Activated CD8-positive, alpha-beta T cell treated with anti-CD3 and anti-CD28 coated beads, Interleukin-2, amount 10 ng/mL, durations not matched to agents 7 days and 5 days (primary cell): Measurements from ENCODE around the gene SUSD6. TPM values are rescaled to one million over a fixed set of nuclear protein-coding genes. Genes with fewer than 3 reads are reported as not detected.

Experiments
- ATAC-seq: fragments of 150-1000 bp; cut with Tn5 transposase; one replicate; pipeline ENCODE4 v1.10.0; 2021; ENCODE audit warnings: moderate library complexity
- CTCF ChIA-PET: fragments of 350-600 bp; sonication (Branson Sonifier 250); formaldehyde crosslinking; loops from one replicate; lab custom pipeline; 2021; ENCODE audit warnings: antibody characterized with exemption; lab: Charles Lee
- POLR2A ChIA-PET: fragments of 350-600 bp; sonication (Branson Sonifier 250); formaldehyde crosslinking; loops from one replicate; lab custom pipeline; 2021; ENCODE audit warnings: antibody characterized with exemption; lab: Charles Lee
- DNase-seq: peaks from one replicate; pipeline ENCODE4 v3.0.0-alpha.2; 2020
- H3K27ac Mint-ChIP-seq: one replicate; pipeline ENCODE4 v1.8.0; 2021; ENCODE audit warnings: mild to moderate bottlenecking, mixed read lengths
- H3K27me3 Mint-ChIP-seq: one replicate; pipeline ENCODE4 v1.8.0; 2021; ENCODE audit warnings: low read depth, mixed read lengths
- H3K36me3 Mint-ChIP-seq: one replicate; pipeline ENCODE4 v1.8.0; 2021; ENCODE audit warnings: low read depth, mixed read lengths
- H3K4me1 Mint-ChIP-seq: one replicate; pipeline ENCODE4 v1.8.0; 2021; ENCODE audit warnings: low read depth, mixed read lengths
- H3K4me3 Mint-ChIP-seq: one replicate; pipeline ENCODE4 v1.8.0; 2021; ENCODE audit warnings: mild to moderate bottlenecking, mixed read lengths
- H3K9me3 Mint-ChIP-seq: one replicate; pipeline ENCODE4 v1.8.0; 2022; ENCODE audit warnings: mixed read lengths; ENCODE audit not compliant: insufficient read depth
- total RNA-seq, 2 experiments: library from RNA; stranded (reverse); gene quantifications; one replicate each; pipeline ENCODE4 v1.2.3, GENCODE V29; 2021

SUSD6 gene
- total RNA-seq, 2 experiments from 2014 or later: 40.0 to 43.1 TPM

DNA sequence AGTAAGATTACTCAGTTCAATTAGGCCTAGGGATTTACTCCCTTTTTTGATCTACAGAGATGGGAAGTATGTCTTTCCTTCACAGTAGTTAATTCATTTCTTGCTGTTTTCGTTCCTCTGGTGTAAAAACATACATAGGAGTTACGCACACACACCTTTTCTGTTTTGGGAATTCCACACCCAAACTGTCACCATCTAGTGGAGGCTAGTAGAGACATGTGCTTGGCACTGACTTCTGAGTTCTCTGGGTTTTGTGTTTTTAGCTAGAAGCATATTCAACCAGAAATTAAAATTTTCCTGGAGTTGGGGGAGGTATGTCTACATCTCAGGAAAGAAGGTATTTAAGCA is 1.4 kb downstream of the SUSD6 start:
- H3K4me3 Mint-ChIP-seq: peak overlapping the region; percentile 92
- H3K4me1 Mint-ChIP-seq: peaks cover 64% of the 10 kb centered on the region
- DNase-seq (no peak), ATAC-seq (no peak)
- POLR2A ChIA-PET: interaction anchor here (0.9 to 4.7 kb wide), 7 partner anchors 8 to 155 kb away, joined by 3 to 32 read pairs (median 5); partner anchors contain the start of gene SRSF5
- no peaks in the 10 kb centered on the region for H3K9me3 Mint-ChIP-seq
- CTCF ChIA-PET: interaction anchor here (0.9 to 3.0 kb wide), 12 partner anchors 8 to 114 kb away, joined by 3 to 18 read pairs (median 5); no protein-coding TSS in a partner anchor
- peaks cover 37% of the 10 kb centered on the region for H3K36me3 Mint-ChIP-seq
- H3K27ac Mint-ChIP-seq: peak overlapping the region; percentile 99
- H3K27me3 Mint-ChIP-seq: no peaks in the 10 kb centered on the region

- H3K9me3 Mint-ChIP-seq: no peaks in the 10 kb centered on the region
- DNase-seq: no peak
- peak overlapping the region; percentile 99 for H3K27ac Mint-ChIP-seq
- peaks cover 43% of the 10 kb centered on the region for H3K36me3 Mint-ChIP-seq
- no peak for ATAC-seq
- CTCF ChIA-PET: interaction anchor here (1.0 to 2.8 kb wide), 10 partner anchors 9 to 98 kb away, joined by 3 to 16 read pairs (median 6); no protein-coding TSS in a partner anchor
- POLR2A ChIA-PET: interaction anchor here (0.9 to 4.7 kb wide), 5 partner anchors 8 to 154 kb away, joined by 3 to 32 read pairs (median 10); partner anchors contain the start of gene SRSF5
- no peaks in the 10 kb centered on the region for H3K27me3 Mint-ChIP-seq
- H3K4me3 Mint-ChIP-seq: peak overlapping the region; percentile 92
- H3K4me1 Mint-ChIP-seq: peaks cover 71% of the 10 kb centered on the region
These were observed 2.1 kb downstream of the SUSD6 start for GRCh38 chr14:69613312-69614073.

DNA sequence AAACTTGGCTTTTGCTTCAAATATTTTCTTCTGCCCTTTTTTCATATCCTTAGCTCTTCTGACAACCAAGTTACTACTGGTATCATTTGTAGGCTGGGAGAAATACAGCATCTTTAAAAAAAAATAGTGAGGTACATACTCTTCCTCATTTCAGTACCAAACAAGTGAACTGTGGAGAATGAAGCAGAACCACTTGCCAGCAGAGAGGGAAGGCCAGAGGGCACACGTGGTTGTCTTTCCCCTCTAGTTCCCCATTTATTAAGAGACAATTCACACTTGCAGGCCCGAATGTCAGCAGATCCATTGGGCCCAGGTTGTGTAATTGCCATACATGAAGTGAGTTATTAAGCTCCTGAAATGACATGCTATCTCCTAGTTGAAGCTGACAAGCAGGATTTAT is 3.2 kb downstream of the SUSD6 start:
- Mint-ChIP-seq H3K4me3 (peak overlapping the region; percentile 92), H3K9me3 (no peaks in the 10 kb centered on the region), H3K27me3 (no peaks in the 10 kb centered on the region), H3K27ac (peak overlapping the region; percentile 99), H3K4me1 (peaks cover 80% of the 10 kb centered on the region), H3K36me3 (peaks cover 52% of the 10 kb centered on the region)
- ChIA-PET POLR2A (interaction anchor here (1.4 to 4.7 kb wide), 3 partner anchors 11 to 153 kb away, joined by 5 to 21 read pairs (median 9); partner anchors contain the start of gene SRSF5), CTCF (interaction anchor here (1.0 to 1.8 kb wide), 4 partner anchors 9 to 113 kb away, joined by 3 to 6 read pairs (median 4); no protein-coding TSS in a partner anchor)
- ATAC-seq (no peak), DNase-seq (no peak)

DNA sequence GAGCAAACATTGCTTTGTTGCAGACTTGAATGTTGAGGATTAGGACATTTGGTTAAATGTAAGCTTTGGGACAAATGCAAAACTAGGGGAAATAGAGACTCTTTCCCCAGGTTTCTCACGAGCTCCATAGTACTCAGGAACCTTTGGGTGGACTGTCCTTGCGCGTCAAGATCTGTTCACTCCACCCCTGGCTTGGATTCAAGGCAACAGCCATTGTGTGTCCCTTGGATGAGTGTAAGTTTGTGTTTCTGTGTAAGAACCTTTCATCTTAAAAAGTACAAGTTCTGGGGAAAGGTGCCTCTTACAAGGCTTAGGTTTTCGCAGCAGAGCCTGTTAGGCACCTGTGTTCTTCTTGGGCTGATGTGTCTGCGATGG is 3.7 kb downstream of the SUSD6 start:
- ChIA-PET POLR2A (interaction anchor here (1.4 to 1.6 kb wide), 2 partner anchors 10 to 59 kb away, joined by 5 to 9 read pairs; no protein-coding TSS in a partner anchor), CTCF (interaction anchor here (1.0 to 1.8 kb wide), 4 partner anchors 9 to 112 kb away, joined by 3 to 6 read pairs (median 4); no protein-coding TSS in a partner anchor)
- Mint-ChIP-seq H3K4me1 (peaks cover 80% of the 10 kb centered on the region), H3K27me3 (no peaks in the 10 kb centered on the region), H3K9me3 (no peaks in the 10 kb centered on the region), H3K4me3 (peak overlapping the region; percentile 92), H3K36me3 (peaks cover 56% of the 10 kb centered on the region), H3K27ac (peak overlapping the region; percentile 99)
- no peak for DNase-seq
- peak; percentile 0 for ATAC-seq

DNA sequence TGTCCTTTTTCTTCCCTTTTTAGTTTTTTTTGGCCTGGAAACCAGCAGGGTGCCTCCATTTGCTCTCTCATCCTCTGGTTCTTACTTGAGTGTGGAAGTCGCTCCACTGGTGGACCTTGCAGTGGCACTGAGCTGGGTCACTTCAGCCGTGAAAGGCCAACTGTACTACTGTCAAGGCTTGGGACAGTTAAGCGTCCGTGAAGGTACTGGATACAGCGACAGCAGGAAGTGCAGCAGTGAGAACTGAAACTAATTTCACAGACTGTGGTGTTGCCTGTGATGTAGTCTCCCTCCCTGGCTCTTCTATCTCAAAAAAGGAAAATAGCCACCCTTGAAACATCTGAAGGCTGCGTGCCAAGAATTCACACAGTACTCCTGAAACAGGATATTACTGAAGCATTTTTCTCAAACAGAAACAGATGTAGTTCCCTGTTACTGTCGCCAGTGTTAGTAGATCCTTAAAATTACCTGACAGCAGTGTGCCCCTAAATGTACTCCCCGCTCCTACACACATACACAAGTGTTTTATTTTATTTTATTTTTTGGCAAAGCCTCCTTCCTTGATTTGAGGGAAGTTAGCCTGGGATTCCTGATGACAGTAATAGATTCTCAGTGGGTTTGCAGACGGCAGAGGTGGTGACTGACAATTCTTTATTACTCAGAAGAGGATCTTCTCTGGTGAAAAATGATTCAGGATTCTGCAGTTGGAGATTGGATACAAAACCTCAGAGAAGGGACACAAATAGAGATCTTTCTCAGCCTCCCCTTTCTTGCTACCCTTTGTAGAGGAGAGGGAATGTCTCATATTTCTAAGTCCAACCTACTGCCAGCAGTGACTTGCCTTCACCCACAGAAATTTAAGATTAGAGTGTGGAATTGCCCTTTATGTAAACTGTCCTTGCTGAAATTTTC is 4.4 kb downstream of the SUSD6 start:
- peak overlapping the region; percentile 99 for H3K27ac Mint-ChIP-seq
- ChIA-PET POLR2A (interaction anchor here (0.6 to 1.6 kb wide), 5 partner anchors 10 to 152 kb away, joined by 4 to 9 read pairs (median 7); partner anchors contain the start of gene SRSF5), CTCF (interaction anchor here (0.8 to 2.5 kb wide), 6 partner anchors 10 to 112 kb away, joined by 3 to 7 read pairs (median 4); no protein-coding TSS in a partner anchor)
- peak; percentile 68 for DNase-seq
- H3K36me3 Mint-ChIP-seq: peaks cover 59% of the 10 kb centered on the region
- peaks cover 80% of the 10 kb centered on the region for H3K4me1 Mint-ChIP-seq
- H3K4me3 Mint-ChIP-seq: peak overlapping the region; percentile 92
- H3K27me3 Mint-ChIP-seq: no peaks in the 10 kb centered on the region
- ATAC-seq: peak; percentile 66
- H3K9me3 Mint-ChIP-seq: no peaks in the 10 kb centered on the region

GRCh38 chr14:69616408-69616773 is 5.0 kb downstream of the SUSD6 start:
- Mint-ChIP-seq H3K4me3 (peak overlapping the region; percentile 92), H3K4me1 (peaks cover 82% of the 10 kb centered on the region), H3K36me3 (peaks cover 59% of the 10 kb centered on the region), H3K27me3 (no peaks in the 10 kb centered on the region), H3K27ac (peak overlapping the region; percentile 99), H3K9me3 (no peaks in the 10 kb centered on the region)
- no peak for ATAC-seq
- DNase-seq: no peak
- ChIA-PET POLR2A (interaction anchor here (0.6 to 1.5 kb wide), 3 partner anchors 9 to 152 kb away, joined by 4 to 8 read pairs (median 7); partner anchors contain the start of gene SRSF5), CTCF (interaction anchor here (0.8 to 2.5 kb wide), 4 partner anchors 9 to 37 kb away, joined by 3 to 7 read pairs (median 3); no protein-coding TSS in a partner anchor)

- H3K27ac Mint-ChIP-seq: peak overlapping the region; percentile 99
- POLR2A ChIA-PET: interaction anchor here (1.5 kb wide), 1 partner anchor 8 kb away, joined by 8 read pairs; no protein-coding TSS in a partner anchor
- DNase-seq (no peak), ATAC-seq (no peak)
- peaks cover 57% of the 10 kb centered on the region for H3K36me3 Mint-ChIP-seq
- no peaks in the 10 kb centered on the region for H3K9me3 Mint-ChIP-seq
- no peak overlapping the region for H3K4me3 Mint-ChIP-seq
- no peaks in the 10 kb centered on the region for H3K27me3 Mint-ChIP-seq
- peaks cover 96% of the 10 kb centered on the region for H3K4me1 Mint-ChIP-seq
- CTCF ChIA-PET: interaction anchor here (0.9 to 2.5 kb wide), 3 partner anchors 13 to 109 kb away, joined by 3 to 7 read pairs (median 3); no protein-coding TSS in a partner anchor
These were observed 6.4 kb downstream of the SUSD6 start for GRCh38 chr14:69617796-69618195.

DNA sequence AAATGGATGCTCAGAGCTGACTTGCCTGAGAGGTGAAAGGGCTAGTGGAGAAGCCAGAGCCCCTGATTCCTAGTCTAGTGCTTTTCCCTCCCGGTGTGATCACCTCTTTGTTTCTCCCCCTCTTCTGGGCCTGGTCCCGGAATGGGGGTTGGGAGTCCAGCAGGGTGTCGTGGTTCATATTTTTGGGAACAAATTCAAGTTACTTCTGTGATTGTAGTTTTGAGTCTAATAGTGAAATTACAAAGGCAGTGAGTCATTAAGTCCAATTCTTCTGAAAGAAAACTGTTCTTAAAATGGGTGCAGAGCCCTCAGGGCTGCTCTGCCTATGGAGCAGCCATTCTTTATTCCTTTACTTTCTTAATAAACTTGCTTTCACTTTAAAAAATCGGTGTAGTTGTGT is 7.6 kb downstream of the SUSD6 start:
- Mint-ChIP-seq H3K36me3 (peaks cover 53% of the 10 kb centered on the region), H3K9me3 (no peaks in the 10 kb centered on the region), H3K27me3 (no peaks in the 10 kb centered on the region), H3K27ac (peak overlapping the region; percentile 99), H3K4me3 (no peak overlapping the region), H3K4me1 (peaks cover 95% of the 10 kb centered on the region)
- CTCF ChIA-PET: no interaction called here
- ATAC-seq (no peak), DNase-seq (no peak)
- POLR2A ChIA-PET: no interaction called here

- no peaks in the 10 kb centered on the region for H3K9me3 Mint-ChIP-seq
- no peak for DNase-seq
- H3K27ac Mint-ChIP-seq: peak overlapping the region; percentile 7
- CTCF ChIA-PET: interaction anchor here (1.1 to 1.4 kb wide), 3 partner anchors 16 to 90 kb away, joined by 3 to 6 read pairs (median 3); no protein-coding TSS in a partner anchor
- H3K36me3 Mint-ChIP-seq: peaks cover 57% of the 10 kb centered on the region
- H3K4me1 Mint-ChIP-seq: peaks cover 95% of the 10 kb centered on the region
- no peak for ATAC-seq
- H3K27me3 Mint-ChIP-seq: no peaks in the 10 kb centered on the region
- POLR2A ChIA-PET: interaction anchor here (0.6 to 0.7 kb wide), 2 partner anchors 66 to 147 kb away, joined by 3 read pairs; partner anchors contain the start of gene SRSF5
- peak overlapping the region; percentile 2 for H3K4me3 Mint-ChIP-seq
These were observed 8.8 kb downstream of the SUSD6 start for GRCh38 chr14:69620211-69620611.

- ChIA-PET CTCF (interaction anchor here (1.1 to 1.3 kb wide), 2 partner anchors 16 to 50 kb away, joined by 3 to 6 read pairs; no protein-coding TSS in a partner anchor), POLR2A (interaction anchor here (0.6 to 0.7 kb wide), 3 partner anchors 8 to 146 kb away, joined by 3 read pairs; partner anchors contain the start of gene SRSF5)
- no peak for DNase-seq
- ATAC-seq: no peak
- Mint-ChIP-seq H3K4me3 (no peak overlapping the region), H3K27ac (no peak overlapping the region), H3K9me3 (no peaks in the 10 kb centered on the region), H3K4me1 (peaks cover 95% of the 10 kb centered on the region), H3K27me3 (no peaks in the 10 kb centered on the region), H3K36me3 (peaks cover 51% of the 10 kb centered on the region)
These were observed 9.6 kb downstream of the SUSD6 start for GRCh38 chr14:69620981-69621380.
